ENCODE measurements around the gene CLPTM1L. TPM values are rescaled to one million over a fixed set of nuclear protein-coding genes. Genes with fewer than 3 reads are reported as not detected.
A peak's percentile ranks its signal among the peaks of the same experiment; 100 is the strongest.

Gene CLPTM1L
- total and polyA plus RNA-seq, 2 donors from 2014 or later = 96.6 to 135 TPM

- Histone ChIP-seq H3K27ac (ENCODE audit: low read depth in 2 of 2, low read length in 2 of 2) (no peak overlapping the region), H3K27me3 (ENCODE audit: control insufficient read depth, insufficient read depth, low read length) (no peaks in the 10 kb centered on the region), H3K9me3 (ENCODE audit: control insufficient read depth in 2 of 3, insufficient read depth in 1 of 3, low read length in 3 of 3) (no peaks in the 10 kb centered on the region), H3K9ac (ENCODE audit: low read length in 3 of 3) (no peak overlapping the region), H3K4me3 (ENCODE audit: low read length in 3 of 3) (no peak overlapping the region), H3K4me1 (ENCODE audit: control insufficient read depth in 2 of 3, insufficient read depth in 2 of 3, low read depth in 1 of 3, low read length in 3 of 3) (no peaks in the 10 kb centered on the region), H3K36me3 (ENCODE audit: control insufficient read depth in 2 of 3, insufficient read depth in 3 of 3, low read length in 3 of 3) (no peaks in the 10 kb centered on the region)
- intact Hi-C loops (cut with DNase I) = no loop called here
- DNase-seq (peak in 1 of 5 donors; percentile 58), FAIRE-seq (no peak)
- TF ChIP-seq, protein P1, sequence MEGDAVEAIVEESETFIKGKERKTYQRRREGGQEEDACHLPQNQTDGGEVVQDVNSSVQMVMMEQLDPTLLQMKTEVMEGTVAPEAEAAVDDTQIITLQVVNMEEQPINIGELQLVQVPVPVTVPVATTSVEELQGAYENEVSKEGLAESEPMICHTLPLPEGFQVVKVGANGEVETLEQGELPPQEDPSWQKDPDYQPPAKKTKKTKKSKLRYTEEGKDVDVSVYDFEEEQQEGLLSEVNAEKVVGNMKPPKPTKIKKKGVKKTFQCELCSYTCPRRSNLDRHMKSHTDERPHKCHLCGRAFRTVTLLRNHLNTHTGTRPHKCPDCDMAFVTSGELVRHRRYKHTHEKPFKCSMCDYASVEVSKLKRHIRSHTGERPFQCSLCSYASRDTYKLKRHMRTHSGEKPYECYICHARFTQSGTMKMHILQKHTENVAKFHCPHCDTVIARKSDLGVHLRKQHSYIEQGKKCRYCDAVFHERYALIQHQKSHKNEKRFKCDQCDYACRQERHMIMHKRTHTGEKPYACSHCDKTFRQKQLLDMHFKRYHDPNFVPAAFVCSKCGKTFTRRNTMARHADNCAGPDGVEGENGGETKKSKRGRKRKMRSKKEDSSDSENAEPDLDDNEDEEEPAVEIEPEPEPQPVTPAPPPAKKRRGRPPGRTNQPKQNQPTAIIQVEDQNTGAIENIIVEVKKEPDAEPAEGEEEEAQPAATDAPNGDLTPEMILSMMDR (IDR thresholded peaks at IDR 0.05; ENCODE audit: borderline replicate concordance, extremely low read depth, insufficient read depth) = no peak
These were observed 12.2 kb upstream of the CLPTM1L start for GRCh38 chr5:1356873-1357787.

DNA sequence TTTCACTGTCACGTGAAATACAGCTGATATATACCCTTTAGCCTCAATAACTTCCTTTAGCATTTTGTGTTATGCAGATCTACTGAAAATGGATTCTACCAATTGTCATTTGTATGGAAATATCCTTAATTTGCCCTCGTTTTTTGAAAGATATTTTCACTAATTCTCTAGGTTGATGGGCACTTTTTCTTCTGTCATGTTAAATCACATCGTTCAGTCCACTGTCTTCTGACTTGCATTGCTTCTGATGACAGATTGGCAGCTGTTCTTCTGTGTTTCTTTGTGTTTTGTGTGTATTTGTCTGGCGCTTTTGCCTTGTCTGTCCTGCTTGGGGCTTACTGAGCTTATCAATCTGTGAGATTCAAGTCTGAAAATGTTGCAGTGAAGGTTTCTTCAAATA lies 9.7 kb upstream of the CLPTM1L start:
- DNase-seq = no peak
- Histone ChIP-seq H3K4me1 (ENCODE audit: control insufficient read depth in 2 of 3, insufficient read depth in 2 of 3, low read depth in 1 of 3, low read length in 3 of 3) (no peaks in the 10 kb centered on the region), H3K36me3 (ENCODE audit: control insufficient read depth in 2 of 3, insufficient read depth in 3 of 3, low read length in 3 of 3) (no peaks in the 10 kb centered on the region), H3K4me3 (ENCODE audit: low read length in 3 of 3) (no peak overlapping the region), H3K9ac (ENCODE audit: low read length in 3 of 3) (no peak overlapping the region), H3K27ac (ENCODE audit: low read depth in 2 of 2, low read length in 2 of 2) (no peak overlapping the region), H3K9me3 (ENCODE audit: control insufficient read depth in 2 of 3, insufficient read depth in 1 of 3, low read length in 3 of 3) (no peaks in the 10 kb centered on the region), H3K27me3 (ENCODE audit: control insufficient read depth, insufficient read depth, low read length) (no peaks in the 10 kb centered on the region)
- no peak for FAIRE-seq
- TF ChIP-seq, protein P1 (IDR thresholded peaks at IDR 0.05; ENCODE audit: borderline replicate concordance, extremely low read depth, insufficient read depth) = no peak
- intact Hi-C loops (cut with DNase I) = no loop called here

GRCh38 chr5:1352231-1353219 lies 7.6 kb upstream of the CLPTM1L start:
- Histone ChIP-seq H3K9me3 (ENCODE audit: control insufficient read depth in 2 of 3, insufficient read depth in 1 of 3, low read length in 3 of 3) (no peaks in the 10 kb centered on the region), H3K9ac (ENCODE audit: low read length in 3 of 3) (no peak overlapping the region), H3K4me1 (ENCODE audit: control insufficient read depth in 2 of 3, insufficient read depth in 2 of 3, low read depth in 1 of 3, low read length in 3 of 3) (peaks cover 0 to 2% (median 0%) of the 10 kb centered on the region in 3 donors), H3K4me3 (ENCODE audit: low read length in 3 of 3) (no peak overlapping the region), H3K27ac (ENCODE audit: low read depth in 2 of 2, low read length in 2 of 2) (no peak overlapping the region), H3K36me3 (ENCODE audit: control insufficient read depth in 2 of 3, insufficient read depth in 3 of 3, low read length in 3 of 3) (no peaks in the 10 kb centered on the region), H3K27me3 (ENCODE audit: control insufficient read depth, insufficient read depth, low read length) (no peaks in the 10 kb centered on the region)
- TF ChIP-seq, protein P1 (IDR thresholded peaks at IDR 0.05; ENCODE audit: borderline replicate concordance, extremely low read depth, insufficient read depth) = no peak
- intact Hi-C loops (cut with DNase I) = no loop called here
- peak in 1 of 5 donors; percentile 65 for DNase-seq
- no peak for FAIRE-seq

Data from kidney (tissue), 14 donors.